ENCODE measurements around the gene ANKRD28. TPM values are rescaled to one million over a fixed set of nuclear protein-coding genes. Genes with fewer than 3 reads are reported as not detected.
A peak's percentile ranks its signal among the peaks of the same experiment; 100 is the strongest.

Gene ANKRD28
- total RNA-seq, 4 donors from 2014 or later, result 26.8 to 55.9 (median 43.6) TPM

DNA sequence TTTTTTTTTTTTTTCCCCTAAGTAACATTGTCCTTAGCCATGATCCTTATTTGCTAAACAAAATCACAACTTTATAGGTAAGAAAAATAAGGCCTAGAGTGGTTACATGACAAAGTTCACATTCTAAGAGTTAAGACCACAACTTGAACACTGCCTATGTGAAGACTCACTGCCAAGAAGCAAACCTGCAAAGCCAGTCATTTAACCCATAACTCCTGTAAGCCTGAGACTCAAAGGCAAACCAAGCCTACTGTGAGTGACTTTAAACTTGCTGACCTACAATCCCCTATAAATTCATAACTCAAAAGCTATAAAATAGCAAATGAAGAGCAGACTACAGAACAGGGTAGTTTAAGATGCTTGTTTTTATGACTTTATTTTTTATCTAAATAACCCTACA, 12.9 kb upstream of the ANKRD28 start:
- ATAC-seq, result no peak
- Histone ChIP-seq H3K27ac (no peak overlapping the region), H3K27me3 (no peaks in the 10 kb centered on the region), H3K9me3 (no peaks in the 10 kb centered on the region), H3K4me3 (no peak overlapping the region), H3K4me1 (peaks cover 0 to 15% (median 0%) of the 10 kb centered on the region in 3 donors), H3K36me3 (no peaks in the 10 kb centered on the region)
- no peak for TF ChIP-seq EP300 (IDR thresholded peaks at IDR 0.05)
- TF ChIP-seq, protein P1, sequence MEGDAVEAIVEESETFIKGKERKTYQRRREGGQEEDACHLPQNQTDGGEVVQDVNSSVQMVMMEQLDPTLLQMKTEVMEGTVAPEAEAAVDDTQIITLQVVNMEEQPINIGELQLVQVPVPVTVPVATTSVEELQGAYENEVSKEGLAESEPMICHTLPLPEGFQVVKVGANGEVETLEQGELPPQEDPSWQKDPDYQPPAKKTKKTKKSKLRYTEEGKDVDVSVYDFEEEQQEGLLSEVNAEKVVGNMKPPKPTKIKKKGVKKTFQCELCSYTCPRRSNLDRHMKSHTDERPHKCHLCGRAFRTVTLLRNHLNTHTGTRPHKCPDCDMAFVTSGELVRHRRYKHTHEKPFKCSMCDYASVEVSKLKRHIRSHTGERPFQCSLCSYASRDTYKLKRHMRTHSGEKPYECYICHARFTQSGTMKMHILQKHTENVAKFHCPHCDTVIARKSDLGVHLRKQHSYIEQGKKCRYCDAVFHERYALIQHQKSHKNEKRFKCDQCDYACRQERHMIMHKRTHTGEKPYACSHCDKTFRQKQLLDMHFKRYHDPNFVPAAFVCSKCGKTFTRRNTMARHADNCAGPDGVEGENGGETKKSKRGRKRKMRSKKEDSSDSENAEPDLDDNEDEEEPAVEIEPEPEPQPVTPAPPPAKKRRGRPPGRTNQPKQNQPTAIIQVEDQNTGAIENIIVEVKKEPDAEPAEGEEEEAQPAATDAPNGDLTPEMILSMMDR (IDR thresholded peaks at IDR 0.05), result no peak
- TF ChIP-seq POLR2AphosphoS5 (IDR thresholded peaks at IDR 0.05), result no peak
- TF ChIP-seq POLR2A (IDR thresholded peaks at IDR 0.05), result no peak

DNA sequence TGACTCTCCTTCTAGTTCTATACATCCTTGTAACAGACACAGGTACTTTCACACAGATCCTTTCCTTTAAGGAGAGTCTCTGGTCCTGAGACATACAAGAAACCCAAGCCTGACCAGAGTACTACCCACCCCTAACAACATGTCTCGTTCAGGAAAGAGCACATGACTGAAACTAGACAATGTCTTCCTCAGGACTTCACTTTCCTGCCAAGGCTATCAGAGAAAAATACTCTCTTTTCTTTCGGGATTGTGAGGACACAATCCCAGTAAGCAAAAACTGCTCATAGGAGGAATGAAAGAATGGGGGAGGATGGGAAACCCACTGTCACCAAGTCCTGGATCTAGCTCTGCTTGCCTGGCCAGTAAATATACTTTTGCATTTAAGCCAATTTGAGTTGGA, 11.5 kb upstream of the ANKRD28 start:
- Histone ChIP-seq H3K9me3 (no peaks in the 10 kb centered on the region), H3K36me3 (no peaks in the 10 kb centered on the region), H3K4me1 (peaks cover 0 to 23% (median 0%) of the 10 kb centered on the region in 3 donors), H3K27ac (no peak overlapping the region), H3K4me3 (no peak overlapping the region), H3K27me3 (no peaks in the 10 kb centered on the region)
- WGBS, 2 donors (ENCODE audit: low coverage in 1 of 2), result 68 to 82% methylated on average over 1 to 2 of the region's 2 CpGs
- TF ChIP-seq, protein P1 (IDR thresholded peaks at IDR 0.05), result no peak
- TF ChIP-seq POLR2A (IDR thresholded peaks at IDR 0.05), result no peak
- no peak for ATAC-seq

DNA sequence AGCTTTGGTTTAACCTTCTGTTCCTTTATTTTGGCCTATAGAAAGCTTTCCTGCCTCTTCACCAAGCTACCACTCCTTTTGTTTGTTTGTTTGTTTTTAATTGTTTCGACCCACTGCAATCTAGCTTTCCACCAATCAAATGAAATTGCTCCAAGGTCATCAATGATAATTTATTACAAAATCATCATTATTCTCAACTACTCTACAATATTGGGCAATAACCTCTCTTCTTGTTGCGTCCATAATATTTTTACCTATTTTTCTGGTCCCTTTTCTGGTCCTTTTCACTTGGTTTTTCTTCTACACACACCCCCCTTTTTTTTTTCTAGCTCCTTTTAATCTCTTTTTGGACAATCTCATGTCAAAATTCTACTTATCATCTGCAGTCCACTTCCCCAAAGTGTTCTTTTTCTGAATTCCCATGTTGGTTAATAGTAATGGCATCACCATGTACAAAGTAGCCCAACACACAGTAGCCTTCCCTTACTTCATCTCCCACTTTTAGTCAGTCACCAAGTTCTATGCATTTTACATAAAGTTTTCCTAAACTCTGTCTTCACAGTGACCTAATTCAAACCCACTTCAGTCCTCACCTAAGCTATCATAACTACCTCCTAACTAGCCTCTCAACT, 11.0 kb upstream of the ANKRD28 start:
- no peak for ATAC-seq
- H3K4me1 ChIP-seq, result peaks cover 0 to 25% (median 0%) of the 10 kb centered on the region in 3 donors
- no peak overlapping the region for H3K27ac ChIP-seq
- no peaks in the 10 kb centered on the region for H3K9me3 ChIP-seq
- no peaks in the 10 kb centered on the region for H3K36me3 ChIP-seq
- H3K4me3 ChIP-seq, result no peak overlapping the region
- TF ChIP-seq EP300 (IDR thresholded peaks at IDR 0.05) (no peak), POLR2A (IDR thresholded peaks at IDR 0.05) (no peak), POLR2AphosphoS5 (IDR thresholded peaks at IDR 0.05) (no peak)
- TF ChIP-seq, protein P1 (IDR thresholded peaks at IDR 0.05), result no peak
- H3K27me3 ChIP-seq, result no peaks in the 10 kb centered on the region
- 89% methylated on average over 2 of the region's 2 CpGs for WGBS, 2 donors (ENCODE audit: low coverage in 1 of 2)

DNA sequence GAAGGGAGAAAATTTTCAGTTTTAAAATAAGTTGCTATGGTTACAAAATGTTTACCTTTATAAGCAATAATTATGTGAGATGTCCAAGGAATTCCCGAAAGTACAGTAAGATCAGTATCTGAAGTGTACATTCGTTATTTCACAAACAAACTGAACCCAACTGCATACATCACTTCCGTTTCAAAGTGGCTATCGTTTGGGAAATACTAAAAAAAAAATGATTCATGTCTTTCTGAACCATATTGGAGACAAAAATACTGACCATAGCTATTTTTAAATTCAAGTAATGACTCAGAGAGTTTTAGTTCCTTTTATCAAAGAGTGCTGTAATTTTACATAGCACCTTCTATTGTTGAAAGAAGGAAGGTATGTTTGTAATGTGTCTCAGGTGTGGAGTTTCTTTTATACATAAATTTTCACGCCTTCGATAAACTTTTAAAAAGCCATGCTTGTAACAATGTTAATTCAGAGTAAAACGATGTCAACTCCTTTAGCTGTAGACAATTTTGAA, 8.0 kb upstream of the ANKRD28 start:
- Histone ChIP-seq H3K27ac (peak overlapping the region in 1 of 4 donors; percentile 14), H3K27me3 (no peaks in the 10 kb centered on the region), H3K4me1 (peaks cover 0 to 28% (median 0%) of the 10 kb centered on the region in 3 donors), H3K4me3 (no peak overlapping the region), H3K9me3 (no peaks in the 10 kb centered on the region), H3K36me3 (no peaks in the 10 kb centered on the region)
- TF ChIP-seq POLR2AphosphoS5 (IDR thresholded peaks at IDR 0.05), result peak; percentile 43
- TF ChIP-seq EP300 (IDR thresholded peaks at IDR 0.05), result no peak
- ATAC-seq, result no peak
- WGBS, 2 donors (ENCODE audit: low coverage in 1 of 2), result 36 to 50% methylated on average over 7 of the region's 7 CpGs

DNA sequence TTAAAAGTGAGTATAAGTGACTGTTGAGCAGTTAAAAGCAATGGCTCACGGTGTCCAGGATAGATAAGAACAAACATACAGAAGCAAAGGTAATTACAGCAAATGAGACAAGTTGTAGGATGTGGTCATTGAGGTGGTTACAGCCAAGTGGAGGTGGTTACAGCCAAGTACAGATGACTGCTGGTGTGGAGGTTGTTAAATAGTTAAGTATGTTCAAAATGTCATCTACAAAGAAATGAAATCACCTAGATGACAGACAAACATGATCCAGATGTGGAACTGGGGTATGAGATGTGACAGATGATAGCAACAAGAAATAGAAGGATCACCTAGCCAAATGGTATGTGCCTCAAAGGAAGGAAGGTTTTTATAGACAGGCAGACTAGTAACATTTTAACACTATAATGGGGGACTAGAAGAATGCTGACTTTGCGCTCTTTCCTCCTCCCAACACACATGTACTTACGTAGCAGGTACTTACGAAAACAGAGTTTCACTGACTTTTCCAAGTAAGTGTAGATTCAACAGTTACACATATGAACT, 6.8 kb upstream of the ANKRD28 start:
- no peak for TF ChIP-seq EP300 (IDR thresholded peaks at IDR 0.05)
- no peak for TF ChIP-seq POLR2AphosphoS5 (IDR thresholded peaks at IDR 0.05)
- TF ChIP-seq POLR2A (IDR thresholded peaks at IDR 0.05), result no peak
- TF ChIP-seq, protein P1 (IDR thresholded peaks at IDR 0.05), result no peak
- no peaks in the 10 kb centered on the region for H3K9me3 ChIP-seq
- H3K27me3 ChIP-seq, result no peaks in the 10 kb centered on the region
- H3K4me1 ChIP-seq, result peaks cover 0 to 36% (median 0%) of the 10 kb centered on the region in 3 donors
- peak overlapping the region in 1 of 4 donors; percentile 51 for H3K27ac ChIP-seq
- H3K36me3 ChIP-seq, result no peaks in the 10 kb centered on the region
- no peak for ATAC-seq
- H3K4me3 ChIP-seq, result no peak overlapping the region
- 69% methylated on average over 4 of the region's 4 CpGs; no CpG with 5 or more reads in 1 of the 2 donors for WGBS, 2 donors (ENCODE audit: low coverage in 1 of 2)
